Stomach smooth muscle (tissue), 2 donors: ENCODE data around the gene DOCK3.
"Not testable (repeated sequence)": the region's sequence is repeated elsewhere in the genome, so short reads cannot be mapped to it uniquely, and the experiment has no call there.

ENCODE experiments used
- H3K27ac ChIP-seq: one replicate; pipeline ENCODE4 v1.7.0; 2013; ENCODE audit warnings: mild to moderate bottlenecking, low read length, inconsistent platforms
- H3K27me3 ChIP-seq, 2 donors: one replicate each; pipeline ENCODE4 v1.7.0; 2013; ENCODE audit warnings: low read length in 2 of 2; ENCODE audit not compliant: insufficient read depth in 2 of 2, control insufficient read depth in 1 of 2
- H3K36me3 ChIP-seq, 2 donors: one replicate each; pipeline ENCODE4 v1.7.0; 2013; ENCODE audit warnings: low read length in 2 of 2; ENCODE audit not compliant: control insufficient read depth in 2 of 2, insufficient read depth in 2 of 2
- H3K4me1 ChIP-seq: one replicate; pipeline ENCODE4 v1.7.0; 2013; ENCODE audit warnings: low read length; ENCODE audit not compliant: control insufficient read depth, insufficient read depth
- H3K4me3 ChIP-seq, 2 donors: one replicate each; pipeline ENCODE4 v1.7.0; 2013; ENCODE audit warnings: low read length in 2 of 2
- H3K9ac ChIP-seq, 2 donors: one replicate each; pipeline ENCODE4 v1.7.0; 2013; ENCODE audit warnings: low read length in 2 of 2, mild to moderate bottlenecking in 1 of 2
- H3K9me3 ChIP-seq, 2 donors: one replicate each; pipeline ENCODE4 v1.7.0; 2013; ENCODE audit warnings: low read length in 2 of 2; ENCODE audit not compliant: control insufficient read depth in 2 of 2
- donor health status: healthy.
- donor health status: Pancreatic carcinoma.

DOCK3 gene

GRCh38 chr3:51355891-51356578, 681.3 kb downstream of the DOCK3 start:
- no peak overlapping the region for H3K9ac ChIP-seq
- H3K9me3 ChIP-seq = no peaks in the 10 kb centered on the region
- no peaks in the 10 kb centered on the region for H3K27me3 ChIP-seq
- H3K4me1 ChIP-seq = no peaks in the 10 kb centered on the region
- no peak overlapping the region for H3K27ac ChIP-seq
- H3K36me3 ChIP-seq = peaks cover 7 to 13% of the 10 kb centered on the region in 2 donors
- no peak overlapping the region for H3K4me3 ChIP-seq

- H3K4me3 ChIP-seq = no peak overlapping the region
- no peaks in the 10 kb centered on the region for H3K27me3 ChIP-seq
- H3K36me3 ChIP-seq = peaks cover 7 to 23% of the 10 kb centered on the region in 2 donors
- no peaks in the 10 kb centered on the region for H3K4me1 ChIP-seq
- no peak overlapping the region for H3K9ac ChIP-seq
- H3K27ac ChIP-seq = no peak overlapping the region
- H3K9me3 ChIP-seq = no peaks in the 10 kb centered on the region
Measured at GRCh38 chr3:51357856-51358255, 683.1 kb downstream of the DOCK3 start.

GRCh38 chr3:51358981-51359380, 684.3 kb downstream of the DOCK3 start:
- Histone ChIP-seq H3K4me1 (no peaks in the 10 kb centered on the region), H3K36me3 (peaks cover 7 to 23% of the 10 kb centered on the region in 2 donors), H3K9me3 (no peaks in the 10 kb centered on the region), H3K9ac (no peak overlapping the region), H3K27me3 (no peaks in the 10 kb centered on the region), H3K4me3 (no peak overlapping the region), H3K27ac (no peak overlapping the region)

GRCh38 chr3:51360806-51361205, 686.1 kb downstream of the DOCK3 start:
- Histone ChIP-seq H3K4me3 (no peak overlapping the region), H3K36me3 (peaks cover 7 to 19% of the 10 kb centered on the region in 2 donors), H3K9me3 (no peaks in the 10 kb centered on the region), H3K4me1 (no peaks in the 10 kb centered on the region), H3K27me3 (no peaks in the 10 kb centered on the region), H3K27ac (no peak overlapping the region), H3K9ac (no peak overlapping the region)

- Histone ChIP-seq H3K4me3 (no peak overlapping the region), H3K27ac (no peak overlapping the region), H3K9me3 (no peaks in the 10 kb centered on the region), H3K36me3 (peaks cover 5 to 15% of the 10 kb centered on the region in 2 donors), H3K27me3 (no peaks in the 10 kb centered on the region), H3K4me1 (no peaks in the 10 kb centered on the region), H3K9ac (no peak overlapping the region)
Measured at GRCh38 chr3:51361746-51362145, 687.0 kb downstream of the DOCK3 start.

GRCh38 chr3:51362476-51362875, 687.7 kb downstream of the DOCK3 start:
- H3K4me3 ChIP-seq = no peak overlapping the region
- H3K36me3 ChIP-seq = peaks cover 4 to 12% of the 10 kb centered on the region in 2 donors
- H3K27ac ChIP-seq = no peak overlapping the region
- H3K4me1 ChIP-seq = no peaks in the 10 kb centered on the region
- H3K9me3 ChIP-seq = no peaks in the 10 kb centered on the region
- H3K9ac ChIP-seq = no peak overlapping the region
- no peaks in the 10 kb centered on the region for H3K27me3 ChIP-seq

- not testable (repeated sequence) for H3K36me3 ChIP-seq, H3K4me1 ChIP-seq, H3K9me3 ChIP-seq, H3K27ac ChIP-seq, H3K9ac ChIP-seq, H3K4me3 ChIP-seq, H3K27me3 ChIP-seq
Measured at GRCh38 chr3:51368276-51368675, 693.5 kb downstream of the DOCK3 start.

GRCh38 chr3:51371943-51372557, 697.3 kb downstream of the DOCK3 start:
- Histone ChIP-seq H3K36me3 (peaks cover 4 to 5% of the 10 kb centered on the region in 2 donors), H3K27ac (no peak overlapping the region), H3K27me3 (peaks cover 0 to 2% of the 10 kb centered on the region in 2 donors), H3K4me1 (no peaks in the 10 kb centered on the region), H3K4me3 (no peak overlapping the region), H3K9ac (no peak overlapping the region), H3K9me3 (peaks cover 0 to 4% of the 10 kb centered on the region in 2 donors)

GRCh38 chr3:51373658-51374421, 699.1 kb downstream of the DOCK3 start:
- Histone ChIP-seq H3K4me3 (no peak overlapping the region), H3K4me1 (no peaks in the 10 kb centered on the region), H3K27ac (no peak overlapping the region), H3K9ac (no peak overlapping the region), H3K9me3 (no peaks in the 10 kb centered on the region), H3K27me3 (peaks cover 0 to 2% of the 10 kb centered on the region in 2 donors), H3K36me3 (peaks cover 4 to 5% of the 10 kb centered on the region in 2 donors)

GRCh38 chr3:51374456-51374855, 699.7 kb downstream of the DOCK3 start:
- H3K9me3 ChIP-seq = no peaks in the 10 kb centered on the region
- H3K4me3 ChIP-seq = no peak overlapping the region
- peaks cover 0 to 2% of the 10 kb centered on the region in 2 donors for H3K27me3 ChIP-seq
- H3K36me3 ChIP-seq = peaks cover 4 to 5% of the 10 kb centered on the region in 2 donors
- H3K9ac ChIP-seq = no peak overlapping the region
- H3K27ac ChIP-seq = no peak overlapping the region
- no peaks in the 10 kb centered on the region for H3K4me1 ChIP-seq
